ENCODE results near the gene MAP1B.

GRCh38 chr5:72179028-72179815 is 71.9 kb downstream of the MAP1B start:
- no peak for TF ChIP-seq PKNOX1 (IDR thresholded peaks at IDR 0.05)
- no peak for TF ChIP-seq BHLHE40 (IDR thresholded peaks at IDR 0.05; ENCODE audit: borderline replicate concordance)
- no peak for TF ChIP-seq FOXA1 (IDR thresholded peaks at IDR 0.05)
- no peak for TF ChIP-seq ARNT (IDR thresholded peaks at IDR 0.05)
- no peak for TF ChIP-seq FOXM1 (IDR thresholded peaks at IDR 0.05; ENCODE audit: borderline replicate concordance)
- no peak for TF ChIP-seq TARDBP (IDR thresholded peaks at IDR 0.05)
- no peak for TF ChIP-seq LEF1 (IDR thresholded peaks at IDR 0.05; ENCODE audit: borderline replicate concordance)
- TF ChIP-seq ZNF384 (IDR thresholded peaks at IDR 0.05): no peak
- no peak for TF ChIP-seq ELF4 (IDR thresholded peaks at IDR 0.05)
- TF ChIP-seq HDGF (IDR thresholded peaks at IDR 0.05; ENCODE audit: borderline replicate concordance): no peak
- TF ChIP-seq SUZ12 (IDR thresholded peaks at IDR 0.05): no peak
- TF ChIP-seq SP1 (IDR thresholded peaks at IDR 0.05): no peak
- TF ChIP-seq CTBP1 (IDR thresholded peaks at IDR 0.05; ENCODE audit: borderline replicate concordance): no peak
